ENCODE data around the gene KMT5C. TPM values are rescaled to one million over a fixed set of nuclear protein-coding genes. Genes with fewer than 3 reads are reported as not detected.

Gene KMT5C
- total and polyA plus RNA-seq, 2 donors: 7.7 to 23.5 TPM

DNA sequence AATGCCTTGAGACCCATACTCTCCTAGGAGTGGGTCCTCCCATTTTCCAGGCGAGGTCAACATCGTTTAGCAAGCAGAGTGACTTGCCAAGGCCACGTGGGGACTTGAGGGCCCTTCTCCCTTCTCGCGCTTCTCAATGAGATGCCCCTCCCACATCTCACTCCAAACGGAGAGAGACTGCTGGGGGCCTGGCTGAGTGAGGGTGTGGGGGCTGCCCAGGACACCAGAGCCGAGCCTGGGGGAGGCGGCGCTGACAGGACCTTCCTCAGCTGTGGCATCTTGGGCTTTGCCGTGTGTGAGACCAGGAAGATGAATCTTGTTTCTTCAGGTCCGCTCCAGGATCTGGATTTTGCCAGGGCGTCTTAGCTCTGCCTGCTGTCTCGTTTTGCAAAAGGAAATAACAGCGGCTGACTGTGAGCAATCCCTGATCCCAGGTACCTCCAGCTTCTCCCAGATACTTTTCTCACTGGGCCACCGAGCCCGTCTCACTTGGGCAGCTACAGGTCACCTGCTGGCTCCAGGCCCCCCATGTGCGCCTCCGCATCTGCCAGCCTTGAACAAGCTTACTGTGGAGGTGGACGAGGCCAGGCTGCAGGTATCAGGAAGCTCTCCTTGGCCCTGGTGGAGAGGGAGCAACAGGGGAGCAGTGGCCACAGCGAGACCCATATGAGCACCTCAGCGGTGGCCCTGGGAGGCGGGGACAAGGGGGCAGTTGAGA, 8.8 kb downstream of the KMT5C start:
- H3K27me3 ChIP-seq (ENCODE audit: control insufficient read depth in 2 of 2, insufficient read depth in 1 of 2, low read length in 1 of 2): peaks cover 16 to 29% of the 10 kb centered on the region in 2 donors
- peaks cover 1 to 9% of the 10 kb centered on the region in 2 donors for H3K9me3 ChIP-seq (ENCODE audit: control insufficient read depth in 2 of 2, insufficient read depth in 1 of 2, low read length in 1 of 2)
- peaks cover 4% of the 10 kb centered on the region in 2 donors for H3K4me1 ChIP-seq (ENCODE audit: control insufficient read depth in 2 of 2, insufficient read depth in 2 of 2, low read length in 2 of 2)
- no peak overlapping the region for H3K27ac ChIP-seq (ENCODE audit: low read depth in 1 of 2, low read length in 1 of 2)
- H3K36me3 ChIP-seq (ENCODE audit: control insufficient read depth in 2 of 2, insufficient read depth in 2 of 2, low read length in 1 of 2): peaks cover 14 to 48% of the 10 kb centered on the region in 2 donors
- 93% methylated on average over 22 of the region's 22 CpGs for WGBS
- DNase-seq (ENCODE audit: low read depth in 6 of 9, low spot score in 9 of 9): no peak
- no peak overlapping the region for H3K4me3 ChIP-seq (ENCODE audit: low read length in 2 of 2)

DNA sequence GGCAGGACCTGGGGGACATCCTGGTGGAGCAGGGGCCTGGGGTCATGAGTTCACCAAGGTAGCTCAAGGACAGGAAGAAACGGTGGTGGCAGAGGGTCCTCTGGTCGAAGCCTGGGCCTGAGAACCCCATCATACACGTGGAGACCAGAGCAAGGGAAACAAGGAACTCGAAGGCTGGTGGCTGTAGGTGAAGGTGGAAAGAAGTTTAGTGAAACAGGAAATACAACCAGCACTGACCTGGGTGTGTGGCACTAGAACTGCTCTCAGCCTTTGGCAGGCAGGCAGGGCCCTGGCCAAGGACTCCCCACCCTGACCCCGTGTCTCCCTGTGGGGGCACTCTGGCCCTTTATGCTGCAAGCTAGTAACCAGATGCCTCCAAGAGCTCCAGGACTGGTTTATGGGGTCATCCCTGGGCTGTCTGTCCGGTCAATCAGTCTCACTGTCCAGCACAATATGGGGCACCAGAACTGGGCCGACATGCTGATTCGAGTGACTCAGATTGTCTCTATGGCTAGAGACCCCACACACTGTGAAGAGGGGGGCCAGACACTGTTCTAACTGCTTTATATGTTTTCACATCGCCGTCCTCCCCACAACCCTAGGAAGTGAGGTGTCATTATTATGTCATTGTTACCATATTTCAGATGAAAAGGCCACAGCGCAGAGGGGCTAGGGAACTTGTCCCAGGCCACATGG, 11.1 kb downstream of the KMT5C start:
- peaks cover 1 to 14% of the 10 kb centered on the region in 2 donors for H3K9me3 ChIP-seq (ENCODE audit: control insufficient read depth in 2 of 2, insufficient read depth in 1 of 2, low read length in 1 of 2)
- peaks cover 38 to 52% of the 10 kb centered on the region in 2 donors for H3K27me3 ChIP-seq (ENCODE audit: control insufficient read depth in 2 of 2, insufficient read depth in 1 of 2, low read length in 1 of 2)
- WGBS: 76% methylated on average over 11 of the region's 11 CpGs
- DNase-seq (ENCODE audit: low read depth in 6 of 9, low spot score in 9 of 9): no peak
- H3K4me1 ChIP-seq (ENCODE audit: control insufficient read depth in 2 of 2, insufficient read depth in 2 of 2, low read length in 2 of 2): peaks cover 11 to 12% of the 10 kb centered on the region in 2 donors
- H3K4me3 ChIP-seq (ENCODE audit: low read length in 2 of 2): no peak overlapping the region
- H3K27ac ChIP-seq (ENCODE audit: low read depth in 1 of 2, low read length in 1 of 2): no peak overlapping the region
- peaks cover 10 to 26% of the 10 kb centered on the region in 2 donors for H3K36me3 ChIP-seq (ENCODE audit: control insufficient read depth in 2 of 2, insufficient read depth in 2 of 2, low read length in 1 of 2)

DNA sequence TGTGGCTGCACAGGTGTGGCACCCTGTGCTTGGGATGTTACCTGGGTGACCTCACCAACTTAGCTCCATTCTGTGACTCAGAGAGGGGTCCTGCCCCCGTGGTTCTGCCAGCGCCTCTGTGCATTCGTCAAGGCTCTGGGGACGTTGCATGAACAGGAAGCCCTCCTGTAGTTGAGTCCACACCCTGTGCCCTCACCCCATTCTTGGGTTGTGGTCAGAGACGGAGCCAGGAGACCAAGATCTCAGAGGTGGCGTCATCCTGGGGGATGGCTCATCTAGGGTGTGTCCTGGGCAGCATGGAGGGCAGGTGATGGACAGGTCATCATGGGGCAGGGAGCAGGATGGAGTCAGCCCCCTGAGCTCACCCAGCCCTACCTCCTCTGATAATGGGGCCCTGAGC, 12.4 kb downstream of the KMT5C start:
- 71% methylated on average over 6 of the region's 6 CpGs for WGBS
- DNase-seq (ENCODE audit: low read depth in 6 of 9, low spot score in 9 of 9): no peak
- Histone ChIP-seq H3K27me3 (ENCODE audit: control insufficient read depth in 2 of 2, insufficient read depth in 1 of 2, low read length in 1 of 2) (peaks cover 46 to 64% of the 10 kb centered on the region in 2 donors), H3K36me3 (ENCODE audit: control insufficient read depth in 2 of 2, insufficient read depth in 2 of 2, low read length in 1 of 2) (peaks cover 6 to 14% of the 10 kb centered on the region in 2 donors), H3K4me3 (ENCODE audit: low read length in 2 of 2) (no peak overlapping the region), H3K4me1 (ENCODE audit: control insufficient read depth in 2 of 2, insufficient read depth in 2 of 2, low read length in 2 of 2) (peaks cover 11 to 12% of the 10 kb centered on the region in 2 donors), H3K27ac (ENCODE audit: low read depth in 1 of 2, low read length in 1 of 2) (no peak overlapping the region), H3K9me3 (ENCODE audit: control insufficient read depth in 2 of 2, insufficient read depth in 1 of 2, low read length in 1 of 2) (peaks cover 1 to 14% of the 10 kb centered on the region in 2 donors)

DNA sequence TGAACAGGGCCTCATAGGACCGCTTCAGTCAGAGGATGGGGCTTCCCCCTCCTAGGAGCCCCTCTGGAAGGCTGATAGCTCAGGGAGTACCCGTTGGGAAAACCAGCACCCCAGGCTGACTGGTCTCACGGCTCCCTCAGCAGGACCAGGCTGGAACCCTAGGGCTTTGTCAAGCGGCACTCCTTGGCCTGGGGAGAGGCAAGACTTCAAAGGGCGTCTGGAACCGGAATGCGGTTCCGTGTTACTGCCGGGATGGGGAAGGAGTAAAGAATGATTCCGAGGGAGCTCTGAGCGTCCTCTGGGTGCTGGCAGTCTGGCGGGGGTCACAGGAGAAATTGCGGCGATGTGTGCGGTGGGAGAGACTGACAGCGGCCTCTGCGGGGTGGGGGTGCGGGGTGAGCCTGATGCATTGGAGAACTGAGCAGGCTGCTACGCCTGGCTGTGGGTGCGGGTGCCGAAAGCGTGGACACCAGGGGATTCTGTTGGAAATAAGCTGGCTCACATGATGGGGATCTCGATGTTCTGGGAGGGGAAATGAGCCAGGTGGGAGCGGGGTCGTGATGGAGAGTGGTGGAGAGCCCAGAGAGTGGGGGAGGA, 13.0 kb downstream of the KMT5C start:
- Histone ChIP-seq H3K4me1 (ENCODE audit: control insufficient read depth in 2 of 2, insufficient read depth in 2 of 2, low read length in 2 of 2) (peaks cover 11 to 12% of the 10 kb centered on the region in 2 donors), H3K27ac (ENCODE audit: low read depth in 1 of 2, low read length in 1 of 2) (no peak overlapping the region), H3K9me3 (ENCODE audit: control insufficient read depth in 2 of 2, insufficient read depth in 1 of 2, low read length in 1 of 2) (peaks cover 1 to 14% of the 10 kb centered on the region in 2 donors), H3K36me3 (ENCODE audit: control insufficient read depth in 2 of 2, insufficient read depth in 2 of 2, low read length in 1 of 2) (peaks cover 4 to 8% of the 10 kb centered on the region in 2 donors), H3K4me3 (ENCODE audit: low read length in 2 of 2) (no peak overlapping the region), H3K27me3 (ENCODE audit: control insufficient read depth in 2 of 2, insufficient read depth in 1 of 2, low read length in 1 of 2) (peaks cover 46 to 70% of the 10 kb centered on the region in 2 donors)
- 79% methylated on average over 25 of the region's 25 CpGs for WGBS
- DNase-seq (ENCODE audit: low read depth in 6 of 9, low spot score in 9 of 9): no peak

DNA sequence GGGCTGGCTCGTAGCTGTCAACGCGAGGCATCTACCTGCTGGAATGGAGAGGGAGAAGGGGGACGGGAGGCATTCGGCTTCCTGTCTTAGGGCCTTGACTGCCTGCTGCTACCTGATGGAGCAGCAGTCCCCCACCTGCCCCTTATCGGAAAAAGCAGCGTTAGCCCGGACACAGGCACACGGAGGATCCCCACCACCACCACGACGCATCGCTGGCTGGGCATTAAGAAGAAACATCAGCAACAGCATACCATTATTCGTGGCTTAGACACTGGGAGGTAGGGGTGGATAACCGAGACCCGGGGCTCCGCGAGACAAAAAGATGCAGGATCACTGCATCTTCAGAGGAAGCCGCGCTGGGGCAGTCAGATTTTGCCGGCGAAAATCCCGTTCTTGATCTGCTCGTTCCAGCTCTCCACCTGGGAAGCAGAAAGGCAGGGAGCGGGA, 13.7 kb downstream of the KMT5C start:
- H3K27me3 ChIP-seq (ENCODE audit: control insufficient read depth in 2 of 2, insufficient read depth in 1 of 2, low read length in 1 of 2): peaks cover 46 to 75% of the 10 kb centered on the region in 2 donors
- H3K36me3 ChIP-seq (ENCODE audit: control insufficient read depth in 2 of 2, insufficient read depth in 2 of 2, low read length in 1 of 2): peaks cover 0 to 3% of the 10 kb centered on the region in 2 donors
- no peak for DNase-seq (ENCODE audit: low read depth in 6 of 9, low spot score in 9 of 9)
- no peak overlapping the region for H3K27ac ChIP-seq (ENCODE audit: low read depth in 1 of 2, low read length in 1 of 2)
- H3K9me3 ChIP-seq (ENCODE audit: control insufficient read depth in 2 of 2, insufficient read depth in 1 of 2, low read length in 1 of 2): peaks cover 1 to 14% of the 10 kb centered on the region in 2 donors
- 7% methylated on average over 24 of the region's 24 CpGs for WGBS
- peak overlapping the region; percentile 16 to 51 for H3K4me3 ChIP-seq (ENCODE audit: low read length in 2 of 2)
- peaks cover 11 to 12% of the 10 kb centered on the region in 2 donors for H3K4me1 ChIP-seq (ENCODE audit: control insufficient read depth in 2 of 2, insufficient read depth in 2 of 2, low read length in 2 of 2)

DNA sequence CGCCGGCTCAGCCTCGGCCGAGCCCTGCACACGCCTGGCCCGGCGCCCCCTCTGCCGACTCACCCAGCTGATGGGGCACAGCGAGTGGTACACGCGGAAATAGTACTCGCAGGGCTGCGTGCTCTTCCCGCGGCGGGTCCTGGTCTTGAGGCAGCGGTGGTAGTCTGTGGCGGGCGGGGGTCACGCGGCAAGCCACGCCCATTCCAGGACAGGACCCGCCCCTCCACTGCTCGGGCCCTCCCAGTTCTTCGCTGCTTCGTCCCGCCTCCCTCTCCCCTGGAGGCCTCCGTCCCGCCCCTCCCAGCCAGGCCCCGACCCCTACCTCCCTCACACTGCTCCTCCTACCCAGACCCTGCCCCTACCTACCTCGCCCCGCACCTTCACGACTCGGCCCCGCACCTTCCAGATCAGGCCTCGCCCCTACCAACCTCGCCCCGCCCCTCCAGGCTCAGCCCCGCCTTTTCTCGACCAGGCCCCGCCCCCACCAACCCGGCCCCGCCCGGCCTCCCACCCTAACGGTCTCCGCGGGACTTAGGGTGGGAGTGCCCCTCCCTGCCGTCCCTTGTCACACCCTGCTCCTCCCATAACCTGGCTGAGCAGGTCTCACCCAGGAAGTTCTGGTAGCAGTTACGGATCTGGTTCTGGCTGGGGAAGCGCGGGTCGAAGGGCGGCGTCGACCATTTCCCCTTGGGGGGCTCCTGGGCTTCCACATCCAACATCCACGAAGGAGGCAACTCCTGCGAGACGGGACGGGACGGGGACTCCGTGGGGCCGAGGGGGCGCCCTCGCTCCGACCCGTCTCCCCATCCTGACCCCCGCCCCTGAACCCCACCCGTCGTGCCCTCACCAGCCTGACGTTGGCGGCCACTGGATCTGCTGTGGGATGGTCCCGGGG, 14.4 kb downstream of the KMT5C start:
- DNase-seq (ENCODE audit: low read depth in 6 of 9, low spot score in 9 of 9): peak in 7 of 9 donors; percentile 23 to 63 (median 53)
- Histone ChIP-seq H3K27ac (ENCODE audit: low read depth in 1 of 2, low read length in 1 of 2) (no peak overlapping the region), H3K27me3 (ENCODE audit: control insufficient read depth in 2 of 2, insufficient read depth in 1 of 2, low read length in 1 of 2) (peaks cover 46 to 82% of the 10 kb centered on the region in 2 donors)

DNA sequence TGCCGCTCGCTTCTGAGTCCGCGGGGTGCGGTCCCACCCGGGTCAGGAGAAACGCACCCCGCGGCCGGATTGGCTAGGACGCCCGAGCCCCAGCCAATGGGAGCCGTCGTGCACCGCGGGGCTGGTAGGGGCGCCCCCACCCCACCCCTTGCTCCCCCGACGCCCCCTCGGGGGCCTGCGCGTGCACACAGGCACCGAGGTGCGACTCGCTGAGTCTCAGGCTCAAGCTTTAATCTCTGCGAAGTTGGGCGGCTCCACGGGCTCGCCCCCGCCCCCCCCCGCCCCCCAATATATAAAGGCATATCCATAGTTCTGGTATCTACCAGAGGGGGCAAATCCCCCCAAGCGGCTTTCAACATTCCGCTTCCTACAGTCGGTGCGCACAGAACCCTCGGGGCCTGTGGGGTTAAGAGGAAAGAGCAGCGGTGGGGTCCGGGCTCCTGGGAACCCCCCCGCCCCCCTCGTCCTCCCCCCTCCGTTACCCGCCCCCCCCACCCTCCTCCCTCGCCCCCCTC, 15.1 kb downstream of the KMT5C start, which contains the start of gene COX6B2:
COX6B2 (minus strand) TSS at position 22 of the 515 bp plus-strand sequence. CDS start 198 bp downstream, outside the sequence.
- WGBS: 3% methylated on average over 43 of the region's 43 CpGs
- Histone ChIP-seq H3K27ac (ENCODE audit: low read depth in 1 of 2, low read length in 1 of 2) (peak within 1 kb of the TSS in 1 of 2 donors; percentile 32), H3K36me3 (ENCODE audit: control insufficient read depth in 2 of 2, insufficient read depth in 2 of 2, low read length in 1 of 2) (no peaks in the 10 kb centered on the region), H3K4me1 (ENCODE audit: control insufficient read depth in 2 of 2, insufficient read depth in 2 of 2, low read length in 2 of 2) (peaks cover 11 to 12% of the 10 kb centered on the region in 2 donors), H3K4me3 (ENCODE audit: low read length in 2 of 2) (peak within 1 kb of the TSS; percentile 16 to 51), H3K9me3 (ENCODE audit: control insufficient read depth in 2 of 2, insufficient read depth in 1 of 2, low read length in 1 of 2) (peaks cover 1 to 14% of the 10 kb centered on the region in 2 donors), H3K27me3 (ENCODE audit: control insufficient read depth in 2 of 2, insufficient read depth in 1 of 2, low read length in 1 of 2) (peaks cover 46 to 82% of the 10 kb centered on the region in 2 donors)
- no peak for DNase-seq (ENCODE audit: low read depth in 6 of 9, low spot score in 9 of 9)

More for the DNA sequence above, 14.4 kb downstream of the KMT5C start:
- Histone ChIP-seq H3K9me3 (ENCODE audit: control insufficient read depth in 2 of 2, insufficient read depth in 1 of 2, low read length in 1 of 2) (peaks cover 1 to 14% of the 10 kb centered on the region in 2 donors), H3K36me3 (ENCODE audit: control insufficient read depth in 2 of 2, insufficient read depth in 2 of 2, low read length in 1 of 2) (no peaks in the 10 kb centered on the region), H3K4me1 (ENCODE audit: control insufficient read depth in 2 of 2, insufficient read depth in 2 of 2, low read length in 2 of 2) (peaks cover 11 to 12% of the 10 kb centered on the region in 2 donors), H3K4me3 (ENCODE audit: low read length in 2 of 2) (peak overlapping the region; percentile 16 to 51)
- 2% methylated on average over 72 of the region's 72 CpGs for WGBS

DNA sequence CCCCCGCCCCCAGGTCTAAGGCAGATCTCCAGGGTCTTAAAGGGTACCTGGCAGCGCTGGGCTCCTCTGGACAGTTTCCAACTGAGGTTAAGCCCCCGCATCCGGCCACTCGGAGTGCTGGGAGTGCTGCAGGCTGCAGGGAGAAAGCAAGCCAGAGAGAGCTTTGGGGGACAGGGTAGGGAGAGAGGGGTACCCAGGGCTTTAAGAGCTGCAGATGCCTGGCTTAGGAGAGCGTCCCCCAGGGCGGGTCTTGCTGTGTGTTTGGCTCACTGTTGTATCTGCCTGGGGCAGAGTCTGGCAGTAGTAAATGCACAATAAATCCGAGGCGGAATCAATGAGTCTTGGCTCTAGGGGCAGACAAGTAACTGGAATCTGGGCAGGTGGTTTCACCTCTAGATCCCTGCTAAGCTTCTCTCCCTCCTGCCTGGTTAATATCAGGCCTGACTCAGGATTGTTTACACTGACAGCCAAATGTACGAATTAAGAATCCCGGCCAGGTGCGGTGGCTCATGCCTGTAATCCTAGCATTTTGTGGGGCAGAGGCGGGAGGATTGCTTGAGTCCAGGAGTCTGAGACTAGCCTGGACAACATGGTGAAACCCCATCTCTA, 15.6 kb downstream of the KMT5C start:
- Histone ChIP-seq H3K4me3 (ENCODE audit: low read length in 2 of 2) (no peak overlapping the region), H3K9me3 (ENCODE audit: control insufficient read depth in 2 of 2, insufficient read depth in 1 of 2, low read length in 1 of 2) (peaks cover 1 to 14% of the 10 kb centered on the region in 2 donors), H3K36me3 (ENCODE audit: control insufficient read depth in 2 of 2, insufficient read depth in 2 of 2, low read length in 1 of 2) (no peaks in the 10 kb centered on the region), H3K27me3 (ENCODE audit: control insufficient read depth in 2 of 2, insufficient read depth in 1 of 2, low read length in 1 of 2) (peaks cover 46 to 82% of the 10 kb centered on the region in 2 donors), H3K4me1 (ENCODE audit: control insufficient read depth in 2 of 2, insufficient read depth in 2 of 2, low read length in 2 of 2) (peaks cover 11 to 12% of the 10 kb centered on the region in 2 donors), H3K27ac (ENCODE audit: low read depth in 1 of 2, low read length in 1 of 2) (peak overlapping the region in 1 of 2 donors; percentile 32)
- no peak for DNase-seq (ENCODE audit: low read depth in 6 of 9, low spot score in 9 of 9)
- 42% methylated on average over 13 of the region's 13 CpGs for WGBS
